Endodermal cell (in vitro differentiated cells): ENCODE measurements around the gene PIK3C2B. TPM values are rescaled to one million over a fixed set of nuclear protein-coding genes. Genes with fewer than 3 reads are reported as not detected.

Source experiments
- DNase-seq: peaks from one replicate; pipeline ENCODE4 v3.0.0-alpha.2; 2017
- H3K27ac ChIP-seq: 2 replicates; pipeline ENCODE4 v1.5.1; 2013; ENCODE audit warnings: mild to moderate bottlenecking, low read depth, low read length, moderate library complexity
- H3K27me3 ChIP-seq: 2 replicates; pipeline ENCODE4 v1.6.1; 2013; ENCODE audit warnings: mild to moderate bottlenecking, low read length, moderate library complexity; ENCODE audit not compliant: insufficient read depth, control insufficient read depth, poor library complexity, severe bottlenecking
- H3K36me3 ChIP-seq: 2 replicates; pipeline ENCODE4 v1.7.0; 2013; ENCODE audit warnings: mild to moderate bottlenecking, low read length, moderate library complexity; ENCODE audit not compliant: control insufficient read depth, insufficient read depth
- H3K4me1 ChIP-seq: one replicate; pipeline ENCODE4 v1.7.0; 2013; ENCODE audit warnings: low read length; ENCODE audit not compliant: control insufficient read depth, insufficient read depth
- H3K4me3 ChIP-seq: 2 replicates; pipeline ENCODE4 v1.5.1; 2013; ENCODE audit warnings: mild to moderate bottlenecking, low read length, moderate library complexity
- H3K9ac ChIP-seq: 2 replicates; pipeline ENCODE4 v1.6.1; 2013; ENCODE audit warnings: mild to moderate bottlenecking, low read length, moderate library complexity; ENCODE audit not compliant: poor library complexity, severe bottlenecking; ENCODE audit errors: extremely low read depth
- H3K9me3 ChIP-seq: 2 replicates; pipeline ENCODE4 v1.6.1; 2013; ENCODE audit warnings: mild to moderate bottlenecking, low read length, moderate library complexity; ENCODE audit not compliant: control insufficient read depth
- H3K27ac Mint-ChIP-seq: 2 replicates; pipeline ENCODE4 v1.8.0; 2020; ENCODE audit warnings: mixed read lengths
- H3K27me3 Mint-ChIP-seq: 2 replicates; pipeline ENCODE4 v1.8.0; 2021; ENCODE audit warnings: mild to moderate bottlenecking, mixed read lengths; ENCODE audit not compliant: insufficient read depth
- H3K36me3 Mint-ChIP-seq: 2 replicates; pipeline ENCODE4 v1.8.0; 2020; ENCODE audit warnings: low read depth, mixed read lengths
- H3K4me1 Mint-ChIP-seq: 2 replicates; pipeline ENCODE4 v1.8.0; 2020; ENCODE audit warnings: mixed read lengths
- H3K4me3 Mint-ChIP-seq: 2 replicates; pipeline ENCODE4 v1.8.0; 2020; ENCODE audit warnings: mild to moderate bottlenecking, moderate library complexity, mixed read lengths
- H3K9me3 Mint-ChIP-seq: 2 replicates; pipeline ENCODE4 v1.8.0; 2020; ENCODE audit warnings: mild to moderate bottlenecking, mixed read lengths
- whole genome bisulfite sequencing, 2 experiments: methylation state at CpG; one replicate each; pipeline versions ENCODE4 v1.1.5 to v1.1.7; 2013; ENCODE audit warnings: missing lambda C conversion rate in 2 of 2, mixed read lengths in 1 of 2; ENCODE audit not compliant: insufficient coverage in 1 of 2, insufficient read length in 1 of 2; 5-methylcytosine and 5-hydroxymethylcytosine counted together
- total RNA-seq, 2 donors: library from RNA; stranded (reverse); fragmentation: NEBNext Ultra II Directional in 1 of 2; extraction: Animal tissue kit (Norgen Biotek cat#: 25700) in 1 of 2; gene quantifications; 2 replicates in 1 of 2; 3 replicates in 1 of 2; pipeline ENCODE4 v1.2.1, GENCODE V29; 2021
- TF ChIP-seq, protein P1 (sequence below): fragments of 200-600 bp; sonication (generic); conservative IDR thresholded peaks from 2 replicates; pipeline ENCODE4 v1.5.0; 2021; ENCODE audit warnings: antibody characterized with exemption, mild to moderate bottlenecking

Gene PIK3C2B
- total RNA-seq, 2 donors from 2014 or later: 21.3 to 23.9 TPM

DNA sequence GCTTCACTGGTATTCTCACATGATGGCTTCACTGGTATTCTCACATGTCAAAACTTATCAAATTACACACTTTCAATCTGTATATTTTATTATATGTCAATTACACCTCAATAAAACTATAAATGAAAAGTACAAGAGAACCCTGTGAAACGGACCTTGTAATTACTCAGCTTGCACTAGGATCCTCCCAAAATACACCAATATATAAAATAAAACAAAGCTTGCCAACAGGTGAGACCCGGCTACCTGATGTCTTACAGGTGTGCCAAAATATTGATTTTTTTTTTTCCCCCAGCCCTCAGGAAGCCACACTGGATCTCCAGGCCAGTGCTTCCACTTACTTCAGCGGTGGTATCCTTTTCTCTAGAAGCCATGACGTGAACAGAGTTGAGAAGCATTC, 22.9 kb downstream of the PIK3C2B start:
- Histone ChIP-seq H3K27ac (no peak overlapping the region), H3K4me1 (no peaks in the 10 kb centered on the region), H3K9ac (no peak overlapping the region), H3K9me3 (no peaks in the 10 kb centered on the region), H3K27me3 (no peaks in the 10 kb centered on the region), H3K4me3 (no peak overlapping the region), H3K36me3 (peaks cover 6% of the 10 kb centered on the region)
- WGBS, 2 experiments: 94 to 98% methylated on average over 4 of the region's 4 CpGs
- no peak for DNase-seq
- Mint-ChIP-seq H3K27me3 (peaks cover 4% of the 10 kb centered on the region), H3K4me1 (peaks cover 19% of the 10 kb centered on the region), H3K4me3 (no peak overlapping the region), H3K9me3 (peaks cover 6% of the 10 kb centered on the region), H3K27ac (no peak overlapping the region), H3K36me3 (peaks cover 20% of the 10 kb centered on the region)
- TF ChIP-seq, protein P1, sequence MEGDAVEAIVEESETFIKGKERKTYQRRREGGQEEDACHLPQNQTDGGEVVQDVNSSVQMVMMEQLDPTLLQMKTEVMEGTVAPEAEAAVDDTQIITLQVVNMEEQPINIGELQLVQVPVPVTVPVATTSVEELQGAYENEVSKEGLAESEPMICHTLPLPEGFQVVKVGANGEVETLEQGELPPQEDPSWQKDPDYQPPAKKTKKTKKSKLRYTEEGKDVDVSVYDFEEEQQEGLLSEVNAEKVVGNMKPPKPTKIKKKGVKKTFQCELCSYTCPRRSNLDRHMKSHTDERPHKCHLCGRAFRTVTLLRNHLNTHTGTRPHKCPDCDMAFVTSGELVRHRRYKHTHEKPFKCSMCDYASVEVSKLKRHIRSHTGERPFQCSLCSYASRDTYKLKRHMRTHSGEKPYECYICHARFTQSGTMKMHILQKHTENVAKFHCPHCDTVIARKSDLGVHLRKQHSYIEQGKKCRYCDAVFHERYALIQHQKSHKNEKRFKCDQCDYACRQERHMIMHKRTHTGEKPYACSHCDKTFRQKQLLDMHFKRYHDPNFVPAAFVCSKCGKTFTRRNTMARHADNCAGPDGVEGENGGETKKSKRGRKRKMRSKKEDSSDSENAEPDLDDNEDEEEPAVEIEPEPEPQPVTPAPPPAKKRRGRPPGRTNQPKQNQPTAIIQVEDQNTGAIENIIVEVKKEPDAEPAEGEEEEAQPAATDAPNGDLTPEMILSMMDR: no peak

DNA sequence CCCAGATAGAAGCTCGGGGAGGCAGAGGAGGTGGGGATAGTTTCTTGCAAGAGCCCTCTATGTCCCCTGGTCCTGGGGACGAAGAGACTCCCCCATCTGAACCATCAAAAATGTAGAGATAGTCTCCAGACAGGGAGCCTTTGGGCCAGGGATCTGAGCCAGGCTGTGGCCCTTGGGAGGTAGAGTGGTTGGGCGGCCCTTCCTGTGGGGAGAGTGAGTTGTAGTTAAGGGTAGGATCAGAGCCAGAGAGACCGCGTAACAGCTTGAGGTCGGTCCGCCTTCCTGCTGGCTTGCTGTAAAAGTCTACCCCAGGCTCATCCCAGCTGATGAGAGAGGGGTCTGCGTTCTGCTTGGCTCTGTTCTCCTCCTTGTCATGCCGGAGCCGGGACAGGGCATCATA, 25.3 kb downstream of the PIK3C2B start:
- 93 to 97% methylated on average over 5 to 10 of the region's 10 CpGs for WGBS, 2 experiments
- Mint-ChIP-seq H3K4me3 (no peak overlapping the region), H3K36me3 (peaks cover 20% of the 10 kb centered on the region), H3K4me1 (peaks cover 10% of the 10 kb centered on the region), H3K27me3 (peaks cover 2% of the 10 kb centered on the region), H3K9me3 (peaks cover 6% of the 10 kb centered on the region), H3K27ac (no peak overlapping the region)
- Histone ChIP-seq H3K4me1 (no peaks in the 10 kb centered on the region), H3K27ac (no peak overlapping the region), H3K9me3 (no peaks in the 10 kb centered on the region), H3K4me3 (no peak overlapping the region), H3K9ac (no peak overlapping the region), H3K36me3 (peaks cover 7% of the 10 kb centered on the region), H3K27me3 (no peaks in the 10 kb centered on the region)
- TF ChIP-seq, protein P1: no peak
- DNase-seq: no peak

DNA sequence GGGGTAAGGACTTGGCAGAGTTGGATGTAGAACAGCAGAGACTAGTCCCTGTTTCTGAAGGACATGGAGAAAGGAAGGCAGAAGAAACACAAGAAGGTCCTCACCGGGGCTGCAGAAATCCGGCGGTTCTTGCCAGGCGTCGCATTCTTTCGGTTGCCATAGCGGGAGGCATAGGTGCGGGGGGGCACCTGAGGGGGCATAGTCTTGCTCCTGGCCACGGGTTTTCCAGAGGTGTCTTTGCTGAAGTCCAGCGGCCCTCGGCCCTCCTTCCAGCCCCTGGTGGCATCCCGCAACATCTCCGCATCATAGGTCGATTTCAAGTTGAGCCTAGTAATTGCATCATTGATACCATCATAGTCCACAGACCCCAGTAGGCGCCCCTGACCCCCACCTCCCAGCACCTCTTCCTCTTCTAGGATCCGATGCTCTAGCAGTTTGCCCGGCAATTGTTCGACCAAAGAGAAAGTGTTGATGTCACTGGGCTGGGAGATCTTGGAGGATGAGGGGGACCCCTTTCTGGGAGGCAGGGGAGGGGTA, 25.8 kb downstream of the PIK3C2B start:
- no peak overlapping the region for H3K4me3 ChIP-seq
- Mint-ChIP-seq H3K4me3 (no peak overlapping the region), H3K4me1 (peaks cover 8% of the 10 kb centered on the region), H3K9me3 (peaks cover 6% of the 10 kb centered on the region), H3K36me3 (peaks cover 25% of the 10 kb centered on the region), H3K27ac (no peak overlapping the region), H3K27me3 (peaks cover 2% of the 10 kb centered on the region)
- peaks cover 11% of the 10 kb centered on the region for H3K36me3 ChIP-seq
- H3K27ac ChIP-seq: no peak overlapping the region
- 88 to 95% methylated on average over 8 to 18 of the region's 18 CpGs for WGBS, 2 experiments
- no peak for DNase-seq
- H3K9ac ChIP-seq: no peak overlapping the region
- TF ChIP-seq, protein P1: no peak
- no peaks in the 10 kb centered on the region for H3K4me1 ChIP-seq
- H3K9me3 ChIP-seq: no peaks in the 10 kb centered on the region
- no peaks in the 10 kb centered on the region for H3K27me3 ChIP-seq
